SK-N-SH treated with all-trans-retinoic acid at 6 μM for 48 hours (cell line): Measurements from ENCODE around the gene NOP53.
"Not testable (repeated sequence)": the region's sequence is repeated elsewhere in the genome, so short reads cannot be mapped to it uniquely, and the experiment has no call there.

Source experiments
- ATAC-seq: fragments of 200-7000 bp; cut with Tn5 transposase; 3 replicates; pipeline ENCODE4 v1.9.1; 2020; ENCODE audit warnings: mild to moderate bottlenecking, moderate library complexity
- ARNTL ChIP-seq: fragments of 450-650 bp; formaldehyde crosslinking; IDR thresholded peaks from 2 replicates; pipeline ENCODE4 v1.5.0; 2020; ENCODE audit warnings: low read depth, mild to moderate bottlenecking, moderate library complexity, borderline replicate concordance
- BACH2 ChIP-seq: fragments of 250-450 bp; sonication (Bioruptor Pico); IDR thresholded peaks from 2 replicates; pipeline ENCODE4 v1.9.0; 2021; ENCODE audit warnings: mild to moderate bottlenecking, borderline replicate concordance
- CSRNP3 ChIP-seq: fragments of 250-450 bp; sonication (Bioruptor Pico); IDR thresholded peaks from 2 replicates; pipeline ENCODE4 v1.5.1; 2021; ENCODE audit warnings: mild to moderate bottlenecking, moderate library complexity
- ESRRG ChIP-seq: fragments of 250-450 bp; sonication (Bioruptor Pico); IDR thresholded peaks from 2 replicates; pipeline ENCODE4 v1.6.1; 2021; ENCODE audit warnings: mild to moderate bottlenecking
- GLIS3 ChIP-seq: fragments of 250-450 bp; sonication (Bioruptor Pico); IDR thresholded peaks from 2 replicates; pipeline ENCODE4 v1.5.0; 2020; ENCODE audit warnings: mild to moderate bottlenecking, moderate library complexity
- ISL1 ChIP-seq: fragments of 250-450 bp; sonication (Bioruptor Pico); IDR thresholded peaks from 2 replicates; pipeline ENCODE4 v2.1.2; 2022; ENCODE audit warnings: mild to moderate bottlenecking, moderate library complexity
- OSR1 ChIP-seq: fragments of 250-450 bp; sonication (Bioruptor Pico); IDR thresholded peaks from 2 replicates; pipeline ENCODE4 v1.8.0; 2022; ENCODE audit warnings: moderate library complexity, mild to moderate bottlenecking, inconsistent platforms
- PATZ1 ChIP-seq: fragments of 250-450 bp; sonication (Bioruptor Pico); IDR thresholded peaks from 2 replicates; pipeline ENCODE4 v1.8.0; 2020; ENCODE audit warnings: mild to moderate bottlenecking, moderate library complexity, borderline replicate concordance
- POU6F1 ChIP-seq: fragments of 250-450 bp; sonication (Bioruptor Pico); IDR thresholded peaks from 2 replicates; pipeline ENCODE4 v1.8.0; 2021; ENCODE audit warnings: low read depth, mild to moderate bottlenecking, moderate library complexity, borderline replicate concordance
- PPARA ChIP-seq: fragments of 250-450 bp; sonication (Bioruptor Pico); IDR thresholded peaks from 2 replicates; pipeline ENCODE4 v1.5.0; 2020; ENCODE audit warnings: mild to moderate bottlenecking, borderline replicate concordance
- RARB ChIP-seq: fragments of 250-450 bp; sonication (Bioruptor Pico); IDR thresholded peaks from 2 replicates; pipeline ENCODE4 v1.8.0; 2021; ENCODE audit warnings: mild to moderate bottlenecking, moderate library complexity
- SNAI2 ChIP-seq: fragments of 250-450 bp; sonication (Bioruptor Pico); IDR thresholded peaks from 2 replicates; pipeline ENCODE4 v1.5.0; 2020; ENCODE audit warnings: mild to moderate bottlenecking, moderate library complexity
- TCF4 ChIP-seq: fragments of 250-450 bp; sonication (Bioruptor Pico); IDR thresholded peaks from 2 replicates; pipeline ENCODE4 v1.8.0; 2021; ENCODE audit warnings: mild to moderate bottlenecking, moderate library complexity, borderline replicate concordance
- TSHZ2 ChIP-seq: fragments of 250-450 bp; sonication (Bioruptor Pico); IDR thresholded peaks from 2 replicates; pipeline ENCODE4 v1.5.0; 2020; ENCODE audit warnings: mild to moderate bottlenecking, moderate library complexity
- ZFP3 ChIP-seq: fragments of 250-450 bp; sonication (Bioruptor Pico); IDR thresholded peaks from 2 replicates; pipeline ENCODE4 v1.5.0; 2020; ENCODE audit warnings: mild to moderate bottlenecking, moderate library complexity
- ZFP30 ChIP-seq: fragments of 450-650 bp; formaldehyde crosslinking; IDR thresholded peaks from 2 replicates; pipeline ENCODE4 v1.5.0; 2022; ENCODE audit warnings: mild to moderate bottlenecking, moderate library complexity
- ZNF565 ChIP-seq: fragments of 450-650 bp; formaldehyde crosslinking; conservative IDR thresholded peaks from 2 replicates; pipeline ENCODE4 v1.5.0; 2020; ENCODE audit warnings: low read depth, mild to moderate bottlenecking, moderate library complexity
- ZNF70 ChIP-seq: fragments of 450-650 bp; formaldehyde crosslinking; IDR thresholded peaks from 2 replicates; pipeline ENCODE4 v1.5.0; 2020; ENCODE audit warnings: mild to moderate bottlenecking, moderate library complexity
- ZNF8 ChIP-seq: fragments of 450-650 bp; formaldehyde crosslinking; IDR thresholded peaks from 2 replicates; pipeline ENCODE4 v1.5.0; 2020; ENCODE audit warnings: mild to moderate bottlenecking, moderate library complexity

The NOP53 gene

GRCh38 chr19:47786566-47786965 is 41.2 kb downstream of the NOP53 start (continued):
- TF ChIP-seq CSRNP3 (CRISPR knock-in tag) (no peak), TCF4 (no peak), OSR1 (CRISPR knock-in tag) (no peak), ZNF70 (no peak)

GRCh38 chr19:47787307-47787706 is 42.0 kb downstream of the NOP53 start:
- not testable (repeated sequence) for ATAC-seq

- not testable (repeated sequence) for ATAC-seq
These were observed 44.5 kb downstream of the NOP53 start for GRCh38 chr19:47789811-47790210.

- TF ChIP-seq ZNF70 (no peak), ZNF8 (CRISPR knock-in tag) (no peak), POU6F1 (CRISPR knock-in tag) (no peak), PPARA (CRISPR knock-in tag) (no peak)
- ATAC-seq = peak; percentile 94
These were observed 45.1 kb downstream of the NOP53 start for GRCh38 chr19:47790398-47790814.

GRCh38 chr19:47792616-47793015 is 47.3 kb downstream of the NOP53 start:
- ATAC-seq = no peak
- TF ChIP-seq ZNF8 (CRISPR knock-in tag) (peak; percentile 99), OSR1 (CRISPR knock-in tag) (no peak)

GRCh38 chr19:47794526-47794925 is 49.2 kb downstream of the NOP53 start:
- ATAC-seq = no peak
- TF ChIP-seq RARB = no peak
- TF ChIP-seq TSHZ2 (CRISPR knock-in tag) = no peak
- TF ChIP-seq BACH2 (CRISPR knock-in tag) = no peak
- TF ChIP-seq ZFP30 = no peak
- no peak for TF ChIP-seq ZFP3 (CRISPR knock-in tag)
- no peak for TF ChIP-seq SNAI2
- no peak for TF ChIP-seq POU6F1 (CRISPR knock-in tag)
- no peak for TF ChIP-seq ZNF565 (CRISPR knock-in tag)
- TF ChIP-seq ARNTL (CRISPR knock-in tag) = no peak
- TF ChIP-seq ZNF70 = no peak
- TF ChIP-seq GLIS3 (CRISPR knock-in tag) = no peak
- no peak for TF ChIP-seq OSR1 (CRISPR knock-in tag)
- no peak for TF ChIP-seq ISL1
- TF ChIP-seq PATZ1 (CRISPR knock-in tag) = no peak
- no peak for TF ChIP-seq ESRRG (CRISPR knock-in tag)
- no peak for TF ChIP-seq CSRNP3 (CRISPR knock-in tag)
- no peak for TF ChIP-seq ZNF8 (CRISPR knock-in tag)
